ENCODE measurements around the gene CEP20.
A peak's percentile ranks its signal among the peaks of the same experiment; 100 is the strongest.
"Not testable (repeated sequence)": the region's sequence is repeated elsewhere in the genome, so short reads cannot be mapped to it uniquely, and the experiment has no call there.

The CEP20 gene, protein sequence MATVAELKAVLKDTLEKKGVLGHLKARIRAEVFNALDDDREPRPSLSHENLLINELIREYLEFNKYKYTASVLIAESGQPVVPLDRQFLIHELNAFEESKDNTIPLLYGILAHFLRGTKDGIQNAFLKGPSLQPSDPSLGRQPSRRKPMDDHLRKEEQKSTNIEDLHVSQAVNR

DNA sequence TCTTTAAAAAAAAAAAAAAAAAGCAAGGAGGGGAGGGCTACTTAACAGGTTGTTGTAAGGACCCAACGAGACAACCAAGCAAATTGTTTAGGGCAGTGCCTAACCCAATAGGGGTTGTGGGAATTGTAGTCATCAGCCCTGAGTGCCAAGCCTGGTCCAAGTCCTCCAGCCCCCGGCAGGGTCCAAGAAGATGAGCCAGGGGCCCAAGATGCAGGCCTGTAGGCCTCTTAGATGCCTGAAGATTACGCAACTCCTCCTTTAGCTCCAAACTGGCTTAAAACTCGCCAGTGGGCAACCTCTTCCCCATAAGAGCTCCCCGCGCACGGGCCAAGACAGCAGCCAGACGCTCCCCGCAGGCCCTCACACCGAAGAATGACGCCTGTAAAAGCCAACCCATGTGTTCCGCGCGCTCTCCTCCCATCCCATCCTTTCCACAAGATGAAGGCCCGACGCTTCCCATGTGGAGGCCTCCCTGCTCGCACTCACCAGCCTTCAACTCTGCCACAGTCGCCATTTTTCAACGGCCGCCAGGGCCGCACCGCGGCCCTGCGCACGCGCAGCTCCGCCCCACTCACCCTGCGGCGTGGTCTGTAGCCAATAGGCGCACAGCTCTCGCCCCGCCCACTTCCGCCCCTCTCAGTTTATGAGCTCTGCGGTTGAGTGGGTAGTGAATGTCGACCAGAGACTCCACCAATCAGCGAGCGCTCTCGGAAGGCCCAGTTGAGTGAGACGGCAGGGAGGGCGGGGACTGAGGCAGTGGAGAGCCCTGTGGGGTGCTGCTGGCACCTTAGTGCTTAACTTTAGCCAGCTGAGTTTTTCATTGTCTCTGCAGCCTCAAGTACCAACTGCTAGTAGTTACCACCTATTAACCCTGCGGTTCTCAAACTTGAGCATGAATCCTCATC lies at the start of gene CEP20:
Gene CEP20 (minus strand): TSS at position 532 of the 905 bp plus-strand sequence. CDS start 18 bp downstream, at position 514.
- peaks cover 36% of the 10 kb centered on the region for H3K4me1 Mint-ChIP-seq
- H3K27me3 Mint-ChIP-seq = no peaks in the 10 kb centered on the region
- DNase-seq (ENCODE audit: low spot score in 2 of 2) = peak; percentile 98 to 99
- H3K9me3 Mint-ChIP-seq = no peaks in the 10 kb centered on the region
- H3K36me3 Mint-ChIP-seq (ENCODE audit: insufficient read depth) = peaks cover 14% of the 10 kb centered on the region
- peak within 1 kb of the TSS; percentile 98 for H3K27ac Mint-ChIP-seq (ENCODE audit: low read depth)
- peak; percentile 98 for ATAC-seq (replicated peaks; ENCODE audit: extremely low read depth, poor library complexity, severe bottlenecking)
- H3K4me3 Mint-ChIP-seq = peak within 1 kb of the TSS; percentile 97

DNA sequence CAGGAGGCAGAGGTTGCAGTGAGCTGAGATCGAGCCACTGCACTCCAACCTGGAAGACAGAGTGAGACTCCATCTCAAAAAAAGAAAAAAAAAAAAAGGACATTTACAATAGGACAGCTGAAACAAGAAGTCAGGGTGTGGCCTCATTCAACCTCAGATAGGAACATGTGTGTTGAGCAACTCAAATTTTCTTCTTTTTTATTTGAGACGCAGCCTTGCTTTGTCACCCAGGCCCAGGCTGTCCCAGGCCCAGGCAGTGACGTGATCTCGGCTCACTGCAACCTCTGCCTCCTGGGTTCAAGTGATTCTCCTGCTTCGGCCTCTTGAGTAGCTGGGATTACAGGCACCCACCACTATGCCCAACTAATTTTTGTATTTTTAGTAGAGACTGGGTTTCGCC lies 48.4 kb upstream of the CEP20 start:
- not testable (repeated sequence) for ATAC-seq (replicated peaks; ENCODE audit: extremely low read depth, poor library complexity, severe bottlenecking); H3K4me1 Mint-ChIP-seq; DNase-seq (ENCODE audit: low spot score in 2 of 2); H3K27ac Mint-ChIP-seq (ENCODE audit: low read depth); H3K4me3 Mint-ChIP-seq; H3K36me3 Mint-ChIP-seq (ENCODE audit: insufficient read depth); H3K27me3 Mint-ChIP-seq; H3K9me3 Mint-ChIP-seq

DNA sequence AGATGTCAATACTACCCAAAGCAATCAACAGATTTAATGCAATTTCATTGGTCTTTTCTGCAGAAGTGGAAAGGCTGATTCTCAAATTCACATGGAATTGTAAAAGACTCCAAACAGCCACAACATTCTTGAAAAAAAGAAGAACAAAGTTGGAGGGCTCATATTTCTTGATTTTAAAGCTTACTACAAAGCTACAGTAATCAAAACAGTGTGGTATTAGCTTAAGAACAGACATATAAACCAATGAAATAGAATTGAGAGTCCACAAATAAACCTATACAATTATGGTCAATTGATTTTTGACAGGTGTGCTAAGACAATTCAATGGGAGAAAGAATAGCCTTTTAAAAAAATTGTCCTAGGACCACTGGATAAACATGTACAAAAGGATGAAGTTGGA lies 46.6 kb upstream of the CEP20 start:
- ATAC-seq (replicated peaks; ENCODE audit: extremely low read depth, poor library complexity, severe bottlenecking) (no peak), DNase-seq (ENCODE audit: low spot score in 2 of 2) (no peak)
- Mint-ChIP-seq H3K36me3 (ENCODE audit: insufficient read depth) (no peaks in the 10 kb centered on the region), H3K4me1 (no peaks in the 10 kb centered on the region), H3K27ac (ENCODE audit: low read depth) (no peak overlapping the region), H3K9me3 (no peaks in the 10 kb centered on the region), H3K4me3 (no peak overlapping the region), H3K27me3 (no peaks in the 10 kb centered on the region)

DNA sequence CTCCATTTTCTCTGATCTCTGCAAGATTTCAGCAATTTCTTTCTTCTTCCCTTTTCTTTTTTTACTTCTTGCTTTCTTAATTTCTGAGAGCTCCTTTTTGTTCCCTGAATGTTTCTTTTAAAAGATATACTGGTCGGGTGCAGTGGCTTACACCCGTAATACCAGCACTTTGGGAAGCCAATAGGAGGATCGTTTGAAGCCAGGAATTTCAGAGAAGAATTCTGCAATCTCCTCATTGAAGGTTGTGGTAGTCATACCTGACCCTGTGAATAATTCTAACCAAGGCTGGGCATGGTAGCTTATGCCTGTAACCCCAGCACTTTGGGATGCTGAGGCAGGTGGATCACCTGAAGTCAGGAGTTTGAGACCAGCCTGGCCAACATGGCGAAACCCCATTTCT lies 45.4 kb upstream of the CEP20 start:
- DNase-seq (ENCODE audit: low spot score in 2 of 2) = no peak
- no peaks in the 10 kb centered on the region for H3K27me3 Mint-ChIP-seq
- no peaks in the 10 kb centered on the region for H3K36me3 Mint-ChIP-seq (ENCODE audit: insufficient read depth)
- no peak overlapping the region for H3K27ac Mint-ChIP-seq (ENCODE audit: low read depth)
- H3K4me1 Mint-ChIP-seq = no peaks in the 10 kb centered on the region
- no peak for ATAC-seq (replicated peaks; ENCODE audit: extremely low read depth, poor library complexity, severe bottlenecking)
- H3K9me3 Mint-ChIP-seq = no peaks in the 10 kb centered on the region
- no peak overlapping the region for H3K4me3 Mint-ChIP-seq

DNA sequence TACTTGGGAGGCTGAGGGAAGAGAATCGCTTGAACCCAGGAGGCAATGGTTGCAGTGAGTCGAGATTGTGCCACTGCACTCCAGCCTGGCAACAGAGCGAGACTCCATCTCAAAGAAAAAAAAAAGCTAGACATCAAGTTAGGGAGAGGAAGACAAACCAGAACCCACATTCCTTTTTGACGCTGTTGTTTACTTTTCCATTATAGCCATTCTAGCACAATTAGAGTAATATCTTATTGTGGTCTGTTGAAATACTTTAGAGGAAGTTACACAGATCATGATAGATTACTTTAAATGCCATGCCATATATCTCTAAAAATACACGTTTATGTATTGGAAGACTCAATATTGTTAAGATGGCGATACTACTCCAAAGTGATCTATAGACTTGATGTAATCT lies 44.5 kb upstream of the CEP20 start:
- DNase-seq (ENCODE audit: low spot score in 2 of 2) (no peak), ATAC-seq (replicated peaks; ENCODE audit: extremely low read depth, poor library complexity, severe bottlenecking) (no peak)
- Mint-ChIP-seq H3K36me3 (ENCODE audit: insufficient read depth) (no peaks in the 10 kb centered on the region), H3K27me3 (no peaks in the 10 kb centered on the region), H3K27ac (ENCODE audit: low read depth) (no peak overlapping the region), H3K9me3 (no peaks in the 10 kb centered on the region), H3K4me1 (no peaks in the 10 kb centered on the region), H3K4me3 (no peak overlapping the region)

DNA sequence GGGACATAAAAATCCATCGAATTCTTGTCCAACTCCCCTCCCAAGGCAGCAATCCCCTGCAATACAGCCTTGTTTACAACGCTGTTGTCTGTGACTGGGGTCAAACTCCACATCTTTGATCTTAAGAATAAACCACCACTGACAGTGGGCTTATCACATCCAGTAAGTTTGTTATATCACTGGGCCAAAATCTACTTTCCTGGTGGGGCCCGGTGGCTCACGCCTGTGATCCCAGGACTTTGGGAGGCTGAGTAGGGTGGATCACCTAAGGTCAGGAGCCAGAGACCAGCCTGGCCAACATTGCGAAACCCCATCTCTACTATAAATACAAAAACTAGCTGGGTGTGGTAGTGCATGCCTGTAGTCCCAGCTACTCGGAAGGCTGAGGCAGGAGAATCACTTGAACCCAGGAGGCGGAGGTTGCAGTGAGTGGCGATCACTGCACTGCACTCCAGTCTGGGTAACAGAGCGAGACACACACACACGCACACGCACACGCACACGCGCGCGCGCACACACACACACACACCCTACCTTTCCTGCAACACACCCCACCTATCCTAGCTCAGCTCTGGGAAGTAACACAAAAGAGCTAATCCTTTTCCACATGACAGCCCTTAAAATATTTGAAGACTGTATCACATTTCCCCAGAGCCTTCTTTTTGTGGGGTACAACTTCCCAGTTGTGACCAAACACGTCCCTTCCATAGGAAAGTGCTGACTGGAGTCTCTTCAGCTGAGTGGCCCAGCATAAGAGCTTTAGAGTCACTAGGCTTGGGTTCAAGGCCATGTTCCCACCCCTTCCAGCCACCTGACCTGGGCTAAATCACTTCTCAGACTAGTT lies 40.1 kb upstream of the CEP20 start:
- no peaks in the 10 kb centered on the region for H3K27me3 Mint-ChIP-seq
- H3K4me3 Mint-ChIP-seq = no peak overlapping the region
- no peaks in the 10 kb centered on the region for H3K4me1 Mint-ChIP-seq
- H3K27ac Mint-ChIP-seq (ENCODE audit: low read depth) = no peak overlapping the region
- ATAC-seq (replicated peaks; ENCODE audit: extremely low read depth, poor library complexity, severe bottlenecking) (no peak), DNase-seq (ENCODE audit: low spot score in 2 of 2) (no peak)
- no peaks in the 10 kb centered on the region for H3K9me3 Mint-ChIP-seq
- H3K36me3 Mint-ChIP-seq (ENCODE audit: insufficient read depth) = no peaks in the 10 kb centered on the region

DNA sequence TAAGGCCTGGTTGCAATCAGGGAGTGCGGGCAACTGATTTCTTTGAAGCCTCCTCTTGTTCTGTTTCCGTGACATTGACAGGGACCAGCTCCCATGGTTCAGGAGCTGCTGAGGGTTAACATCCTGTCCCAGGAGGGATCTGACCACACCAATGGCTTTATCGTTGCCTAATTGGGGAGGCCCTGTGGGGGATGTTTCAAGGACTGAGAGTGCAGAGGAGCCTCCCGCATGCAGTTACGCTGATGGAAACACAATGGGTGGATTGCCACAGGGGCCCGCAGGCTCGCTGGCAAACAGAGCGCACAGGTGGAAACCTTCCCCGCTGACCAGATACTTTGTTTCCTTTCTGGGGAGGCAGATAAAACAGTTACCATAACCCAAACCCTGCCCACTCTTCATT lies 37.2 kb upstream of the CEP20 start:
- Mint-ChIP-seq H3K27me3 (no peaks in the 10 kb centered on the region), H3K9me3 (no peaks in the 10 kb centered on the region), H3K27ac (ENCODE audit: low read depth) (no peak overlapping the region), H3K4me3 (no peak overlapping the region), H3K4me1 (no peaks in the 10 kb centered on the region), H3K36me3 (ENCODE audit: insufficient read depth) (no peaks in the 10 kb centered on the region)
- ATAC-seq (replicated peaks; ENCODE audit: extremely low read depth, poor library complexity, severe bottlenecking) (no peak), DNase-seq (ENCODE audit: low spot score in 2 of 2) (no peak)

DNA sequence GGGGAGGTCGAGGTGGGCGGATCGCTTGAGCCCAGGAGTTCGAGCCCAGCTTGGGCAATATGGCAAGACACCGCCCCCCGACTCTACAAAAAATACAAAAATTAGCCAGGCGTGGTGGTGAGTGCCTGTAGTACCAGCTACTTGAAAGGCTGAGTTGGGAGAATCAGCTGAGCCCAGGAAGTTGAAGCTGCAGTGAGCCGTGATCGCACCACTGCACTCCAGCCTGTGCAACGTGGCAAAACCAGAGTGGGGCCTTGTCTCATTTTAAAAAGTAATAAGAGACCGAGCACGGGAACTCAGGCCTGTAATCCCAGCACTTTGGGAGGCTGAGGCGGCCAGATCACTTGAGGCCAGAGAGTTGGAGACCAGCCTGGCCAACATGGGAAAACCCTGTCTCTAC lies 36.6 kb upstream of the CEP20 start:
- DNase-seq (ENCODE audit: low spot score in 2 of 2) (no peak), ATAC-seq (replicated peaks; ENCODE audit: extremely low read depth, poor library complexity, severe bottlenecking) (no peak)
- no peak overlapping the region for H3K4me3 Mint-ChIP-seq
- H3K27ac Mint-ChIP-seq (ENCODE audit: low read depth) = no peak overlapping the region
- H3K36me3 Mint-ChIP-seq (ENCODE audit: insufficient read depth) = no peaks in the 10 kb centered on the region
- no peaks in the 10 kb centered on the region for H3K9me3 Mint-ChIP-seq
- H3K27me3 Mint-ChIP-seq = no peaks in the 10 kb centered on the region
- H3K4me1 Mint-ChIP-seq = no peaks in the 10 kb centered on the region

DNA sequence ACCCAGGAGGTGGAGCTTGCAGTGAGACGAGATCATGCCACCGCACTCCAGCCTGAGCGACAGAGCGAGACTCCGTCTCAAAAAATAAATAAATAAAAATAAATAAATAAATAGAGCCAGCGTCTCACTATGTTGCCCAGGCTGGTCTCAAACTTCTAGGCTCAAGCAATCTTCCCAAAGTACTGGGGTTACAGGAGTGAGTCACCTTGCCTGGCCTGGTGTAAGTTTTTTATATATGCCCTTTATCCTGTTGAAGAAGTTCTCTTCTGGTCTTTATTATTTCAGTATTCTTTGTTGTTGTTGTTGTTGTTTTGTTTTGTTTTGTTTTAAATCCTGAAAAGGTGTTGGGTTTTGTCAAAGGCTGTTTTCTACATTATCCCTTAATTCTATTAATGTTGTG lies 30.9 kb upstream of the CEP20 start:
- ATAC-seq (replicated peaks; ENCODE audit: extremely low read depth, poor library complexity, severe bottlenecking) (no peak), DNase-seq (ENCODE audit: low spot score in 2 of 2) (no peak)

DNA sequence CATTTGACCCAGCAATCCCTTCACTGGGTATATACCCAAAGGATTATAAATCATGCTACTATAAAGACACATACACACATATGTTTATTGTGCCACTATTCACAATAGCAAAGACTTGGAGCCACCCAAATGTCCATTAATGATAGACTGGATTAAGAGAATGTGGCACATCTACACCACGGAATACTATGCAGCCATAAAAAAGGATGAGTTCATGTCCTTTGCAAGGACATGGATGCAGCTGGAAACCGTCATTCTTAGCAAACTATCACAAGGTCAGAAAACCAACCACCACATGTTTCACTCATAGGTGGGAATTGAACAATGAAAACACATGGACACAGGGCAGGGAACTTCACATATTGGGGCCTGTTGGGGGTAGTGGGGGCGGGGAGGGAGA lies 29.9 kb upstream of the CEP20 start:
- DNase-seq (ENCODE audit: low spot score in 2 of 2); H3K27me3 Mint-ChIP-seq; H3K9me3 Mint-ChIP-seq; H3K4me1 Mint-ChIP-seq; H3K27ac Mint-ChIP-seq (ENCODE audit: low read depth); H3K4me3 Mint-ChIP-seq; ATAC-seq (replicated peaks; ENCODE audit: extremely low read depth, poor library complexity, severe bottlenecking); H3K36me3 Mint-ChIP-seq (ENCODE audit: insufficient read depth): not testable (repeated sequence)

More for the DNA sequence above, 30.9 kb upstream of the CEP20 start:
- Mint-ChIP-seq H3K4me3 (no peak overlapping the region), H3K36me3 (ENCODE audit: insufficient read depth) (no peaks in the 10 kb centered on the region), H3K27ac (ENCODE audit: low read depth) (no peak overlapping the region), H3K4me1 (no peaks in the 10 kb centered on the region), H3K9me3 (no peaks in the 10 kb centered on the region), H3K27me3 (no peaks in the 10 kb centered on the region)

DNA sequence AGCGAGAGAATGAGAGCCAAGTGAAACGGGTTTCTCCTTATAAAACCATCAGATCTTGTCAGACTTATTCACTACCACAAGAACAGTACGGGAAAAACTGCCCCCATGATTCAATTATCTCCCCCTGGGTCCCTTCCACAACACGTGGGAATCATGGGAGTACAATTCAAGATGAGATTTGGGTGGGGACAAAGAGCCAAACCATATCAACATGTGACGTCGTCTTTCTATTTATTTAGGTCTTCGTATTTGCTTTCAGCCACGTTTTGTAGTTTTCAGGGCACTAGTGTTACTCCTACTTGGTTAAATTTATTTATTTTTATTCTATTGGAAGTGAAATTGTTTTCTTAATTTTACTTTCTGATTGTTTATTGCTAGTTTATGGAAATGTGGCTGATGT lies 27.9 kb upstream of the CEP20 start:
- Mint-ChIP-seq H3K9me3 (no peaks in the 10 kb centered on the region), H3K4me3 (no peak overlapping the region), H3K27me3 (no peaks in the 10 kb centered on the region), H3K27ac (ENCODE audit: low read depth) (no peak overlapping the region), H3K36me3 (ENCODE audit: insufficient read depth) (peaks cover 2% of the 10 kb centered on the region), H3K4me1 (no peaks in the 10 kb centered on the region)
- ATAC-seq (replicated peaks; ENCODE audit: extremely low read depth, poor library complexity, severe bottlenecking) (no peak), DNase-seq (ENCODE audit: low spot score in 2 of 2) (no peak)

DNA sequence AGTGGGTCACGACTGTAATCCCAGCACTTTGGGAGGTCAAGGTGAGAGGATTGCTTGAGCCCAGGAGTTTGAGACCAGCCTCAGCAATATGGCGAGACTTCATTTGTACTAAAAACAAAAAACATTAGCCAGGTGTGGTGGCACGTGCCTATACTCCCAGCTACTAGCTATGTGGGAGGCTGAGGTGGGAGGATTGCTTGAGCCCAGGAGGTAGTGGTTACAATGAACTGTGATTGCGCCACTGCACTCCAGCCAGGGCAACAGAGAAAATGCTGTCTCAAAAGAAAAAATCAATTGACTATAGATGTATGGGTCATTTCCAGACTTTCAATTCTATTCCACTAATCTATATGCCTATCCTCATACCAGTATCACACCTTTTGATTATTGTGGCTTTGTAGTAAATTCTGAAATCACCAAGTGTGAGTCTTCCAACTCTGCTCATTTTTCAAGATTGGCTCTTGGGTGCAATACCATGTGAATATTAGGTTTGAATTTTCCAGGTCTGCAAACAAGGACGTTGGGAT lies 27.2 kb upstream of the CEP20 start:
- Mint-ChIP-seq H3K27me3 (no peaks in the 10 kb centered on the region), H3K4me3 (no peak overlapping the region), H3K9me3 (no peaks in the 10 kb centered on the region), H3K4me1 (no peaks in the 10 kb centered on the region), H3K27ac (ENCODE audit: low read depth) (no peak overlapping the region), H3K36me3 (ENCODE audit: insufficient read depth) (peaks cover 2% of the 10 kb centered on the region)
- DNase-seq (ENCODE audit: low spot score in 2 of 2) = no peak
- ATAC-seq (replicated peaks; ENCODE audit: extremely low read depth, poor library complexity, severe bottlenecking) = no peak
